ENCODE data around the gene SPTBN5.

SPTBN5 gene

DNA sequence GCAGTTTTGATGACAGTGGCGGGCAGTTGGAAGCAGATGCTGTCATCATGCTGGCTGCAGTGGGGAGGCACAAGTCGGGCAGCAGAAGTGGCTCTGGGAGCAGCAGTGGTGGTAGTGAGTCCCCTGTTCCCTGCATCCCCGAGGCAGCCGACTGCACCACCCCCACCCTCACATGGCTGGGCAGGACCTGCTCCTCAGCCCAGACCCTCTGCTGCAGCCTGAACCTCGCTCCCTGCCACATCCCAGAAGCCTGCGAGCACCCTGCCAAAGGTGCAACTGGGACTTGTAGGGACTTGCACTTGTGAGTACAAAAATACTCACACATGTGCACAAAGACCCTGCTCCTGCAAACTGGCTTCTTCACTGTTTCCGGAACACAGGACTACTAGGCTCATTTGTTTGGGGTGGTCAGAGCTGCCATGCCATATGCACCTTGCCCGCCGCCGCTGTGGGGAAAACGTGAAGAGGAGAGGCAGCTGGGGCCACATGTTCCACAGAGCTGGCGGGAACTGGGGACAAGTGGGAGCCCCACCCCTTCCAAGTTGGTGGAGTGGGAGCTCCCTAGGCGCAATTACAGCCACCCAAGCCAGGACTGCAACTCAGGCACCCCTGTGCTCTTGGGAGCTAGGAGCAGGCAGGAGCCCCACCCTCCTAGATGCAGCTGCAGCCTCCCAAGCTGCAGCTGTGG lies 63.8 kb downstream of the SPTBN5 start:
- H3K4me3 ChIP-seq (replicated peaks; ENCODE audit: low read depth, low read length) = no peak overlapping the region
- no peak for TF ChIP-seq CTCF (IDR thresholded peaks at IDR 0.05; ENCODE audit: low read depth, low read length, missing control alignments)
- DNase-seq (ENCODE audit: extremely low read depth, low read depth) = no peak

DNA sequence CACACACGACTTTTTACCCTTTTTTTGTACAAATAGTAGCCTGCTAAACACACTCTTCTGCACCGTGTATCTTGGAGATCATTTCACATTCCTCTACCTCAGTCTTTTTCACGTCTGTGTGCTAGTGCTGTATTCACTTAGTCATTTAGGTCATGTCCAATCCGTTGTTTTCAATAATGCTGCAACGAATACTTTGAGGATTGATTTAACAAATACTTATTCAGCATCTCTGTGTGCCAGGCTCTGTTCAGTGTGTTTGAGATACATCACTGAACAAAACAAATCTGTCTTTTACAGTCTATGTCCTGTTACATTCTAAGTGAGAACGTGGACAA lies 65.1 kb downstream of the SPTBN5 start:
- peak overlapping the region; percentile 83 for H3K4me3 ChIP-seq (replicated peaks; ENCODE audit: low read depth, low read length)
- TF ChIP-seq CTCF (IDR thresholded peaks at IDR 0.05; ENCODE audit: low read depth, low read length, missing control alignments) = no peak
- DNase-seq (ENCODE audit: extremely low read depth, low read depth) = no peak

GRCh38 chr15:41827880-41828806 lies 65.7 kb downstream of the SPTBN5 start, which contains the start of gene JMJD7:
Gene JMJD7, plus strand, starts transcription at chr15:41828092. Its CDS starts 33 bp downstream, at chr15:41828125.
- DNase-seq (ENCODE audit: extremely low read depth, low read depth) = peak; percentile 43
- TF ChIP-seq CTCF (IDR thresholded peaks at IDR 0.05; ENCODE audit: low read depth, low read length, missing control alignments) = no peak
- peak within 1 kb of the TSS; percentile 83 for H3K4me3 ChIP-seq (replicated peaks; ENCODE audit: low read depth, low read length)

GRCh38 chr15:41827290-41827879 lies 66.5 kb downstream of the SPTBN5 start:
- H3K4me3 ChIP-seq (replicated peaks; ENCODE audit: low read depth, low read length) = peak overlapping the region; percentile 83
- no peak for TF ChIP-seq CTCF (IDR thresholded peaks at IDR 0.05; ENCODE audit: low read depth, low read length, missing control alignments)
- no peak for DNase-seq (ENCODE audit: extremely low read depth, low read depth)

GRCh38 chr15:41825572-41826535 lies 68.0 kb downstream of the SPTBN5 start:
- TF ChIP-seq CTCF (IDR thresholded peaks at IDR 0.05; ENCODE audit: low read depth, low read length, missing control alignments) = no peak
- H3K4me3 ChIP-seq (replicated peaks; ENCODE audit: low read depth, low read length) = no peak overlapping the region
- DNase-seq (ENCODE audit: extremely low read depth, low read depth) = no peak

GRCh38 chr15:41825145-41825544 lies 68.7 kb downstream of the SPTBN5 start:
- DNase-seq (ENCODE audit: extremely low read depth, low read depth) = no peak
- no peak for TF ChIP-seq CTCF (IDR thresholded peaks at IDR 0.05; ENCODE audit: low read depth, low read length, missing control alignments)
- H3K4me3 ChIP-seq (replicated peaks; ENCODE audit: low read depth, low read length) = no peak overlapping the region
